ENCODE data around the gene CCDC85B.

CCDC85B gene

DNA sequence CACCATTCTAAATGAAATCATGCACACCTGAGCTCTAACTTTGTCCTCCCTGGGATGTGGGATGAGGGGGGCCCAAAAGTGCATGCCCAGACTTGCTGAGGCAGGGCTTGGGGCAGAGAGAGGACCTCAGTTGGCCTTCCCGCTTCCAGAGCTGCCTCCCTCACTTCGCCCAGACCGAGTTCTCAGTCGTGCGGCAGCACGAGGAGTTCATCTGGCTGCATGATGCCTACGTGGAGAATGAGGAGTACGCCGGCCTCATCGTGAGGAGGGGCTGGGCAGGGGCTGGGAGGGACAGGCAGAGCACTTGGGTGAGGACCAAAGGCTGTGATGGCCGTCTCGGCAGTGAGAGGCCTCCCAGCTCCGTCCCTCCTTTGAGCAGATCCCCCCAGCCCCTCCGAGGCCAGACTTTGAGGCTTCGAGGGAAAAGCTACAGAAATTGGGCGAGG lies 40.7 kb upstream of the CCDC85B start:
- TF ChIP-seq, protein P1, sequence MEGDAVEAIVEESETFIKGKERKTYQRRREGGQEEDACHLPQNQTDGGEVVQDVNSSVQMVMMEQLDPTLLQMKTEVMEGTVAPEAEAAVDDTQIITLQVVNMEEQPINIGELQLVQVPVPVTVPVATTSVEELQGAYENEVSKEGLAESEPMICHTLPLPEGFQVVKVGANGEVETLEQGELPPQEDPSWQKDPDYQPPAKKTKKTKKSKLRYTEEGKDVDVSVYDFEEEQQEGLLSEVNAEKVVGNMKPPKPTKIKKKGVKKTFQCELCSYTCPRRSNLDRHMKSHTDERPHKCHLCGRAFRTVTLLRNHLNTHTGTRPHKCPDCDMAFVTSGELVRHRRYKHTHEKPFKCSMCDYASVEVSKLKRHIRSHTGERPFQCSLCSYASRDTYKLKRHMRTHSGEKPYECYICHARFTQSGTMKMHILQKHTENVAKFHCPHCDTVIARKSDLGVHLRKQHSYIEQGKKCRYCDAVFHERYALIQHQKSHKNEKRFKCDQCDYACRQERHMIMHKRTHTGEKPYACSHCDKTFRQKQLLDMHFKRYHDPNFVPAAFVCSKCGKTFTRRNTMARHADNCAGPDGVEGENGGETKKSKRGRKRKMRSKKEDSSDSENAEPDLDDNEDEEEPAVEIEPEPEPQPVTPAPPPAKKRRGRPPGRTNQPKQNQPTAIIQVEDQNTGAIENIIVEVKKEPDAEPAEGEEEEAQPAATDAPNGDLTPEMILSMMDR (IDR thresholded peaks at IDR 0.05; ENCODE audit: low read depth, low read length) = no peak
- no peak overlapping the region for H3K4me3 ChIP-seq (ENCODE audit: low read depth, low read length)

DNA sequence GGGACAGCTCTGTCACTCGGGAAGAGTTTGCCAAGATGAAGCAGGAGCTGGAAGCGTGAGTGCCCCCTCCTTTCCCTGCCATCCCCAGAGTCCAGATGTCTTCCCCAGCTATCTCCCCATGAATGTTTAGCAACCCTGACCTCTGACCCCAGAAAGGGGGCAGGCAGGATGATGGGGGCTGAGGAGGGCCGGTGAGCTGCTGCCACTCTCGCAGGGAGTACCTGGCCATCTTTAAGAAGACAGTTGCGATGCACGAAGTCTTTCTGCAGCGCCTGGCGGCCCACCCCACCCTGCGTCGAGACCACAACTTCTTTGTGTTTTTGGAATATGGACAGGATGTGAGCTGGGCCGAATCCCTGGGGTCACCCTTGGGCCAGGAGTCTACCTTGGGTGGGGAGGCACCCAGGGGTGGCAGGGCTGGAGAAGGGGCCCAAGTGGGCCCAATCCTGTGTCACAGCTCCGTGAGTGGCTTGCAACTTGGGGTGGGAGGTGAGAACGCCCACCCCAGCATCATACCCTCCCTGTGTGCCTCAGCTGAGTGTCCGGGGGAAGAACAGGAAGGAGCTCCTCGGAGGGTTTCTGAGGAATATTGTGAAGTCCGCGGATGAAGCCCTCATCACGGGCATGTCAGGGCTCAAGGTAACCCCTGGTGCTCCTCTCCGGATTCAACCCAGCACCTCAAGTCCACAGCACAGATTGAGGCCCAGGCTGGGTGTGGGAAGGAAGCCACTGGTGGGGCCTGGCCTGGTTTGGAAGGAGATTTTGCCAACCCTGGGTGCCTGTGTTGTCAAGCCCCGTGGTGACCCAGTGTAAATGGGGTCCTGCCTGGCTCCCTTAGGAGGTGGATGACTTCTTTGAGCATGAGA lies 40.0 kb upstream of the CCDC85B start:
- TF ChIP-seq, protein P1 (IDR thresholded peaks at IDR 0.05; ENCODE audit: low read depth, low read length) = no peak
- no peak overlapping the region for H3K4me3 ChIP-seq (ENCODE audit: low read depth, low read length)

DNA sequence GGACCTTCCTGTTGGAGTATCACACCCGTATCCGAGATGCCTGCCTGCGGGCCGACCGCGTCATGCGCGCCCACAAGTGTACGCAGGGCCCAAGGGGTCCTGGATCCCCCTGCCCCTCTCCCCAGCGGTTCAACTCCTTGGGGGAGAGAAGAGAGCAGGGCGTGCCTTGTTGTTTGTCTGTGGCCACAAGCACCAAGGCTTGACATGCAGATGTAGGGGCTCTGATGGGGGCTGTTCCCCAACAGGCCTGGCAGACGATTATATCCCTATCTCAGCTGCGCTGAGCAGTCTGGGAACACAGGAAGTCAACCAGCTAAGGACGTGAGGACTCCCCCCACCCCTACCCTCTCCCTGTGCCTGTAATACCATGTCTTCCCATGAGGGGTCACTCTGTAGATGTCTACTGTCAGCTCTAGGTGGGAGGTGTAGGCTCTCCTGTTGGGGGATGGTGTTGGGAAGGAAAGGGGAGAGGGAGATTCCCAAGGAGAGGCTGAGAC lies 39.3 kb upstream of the CCDC85B start:
- TF ChIP-seq, protein P1 (IDR thresholded peaks at IDR 0.05; ENCODE audit: low read depth, low read length) = peak; percentile 58
- no peak overlapping the region for H3K4me3 ChIP-seq (ENCODE audit: low read depth, low read length)

DNA sequence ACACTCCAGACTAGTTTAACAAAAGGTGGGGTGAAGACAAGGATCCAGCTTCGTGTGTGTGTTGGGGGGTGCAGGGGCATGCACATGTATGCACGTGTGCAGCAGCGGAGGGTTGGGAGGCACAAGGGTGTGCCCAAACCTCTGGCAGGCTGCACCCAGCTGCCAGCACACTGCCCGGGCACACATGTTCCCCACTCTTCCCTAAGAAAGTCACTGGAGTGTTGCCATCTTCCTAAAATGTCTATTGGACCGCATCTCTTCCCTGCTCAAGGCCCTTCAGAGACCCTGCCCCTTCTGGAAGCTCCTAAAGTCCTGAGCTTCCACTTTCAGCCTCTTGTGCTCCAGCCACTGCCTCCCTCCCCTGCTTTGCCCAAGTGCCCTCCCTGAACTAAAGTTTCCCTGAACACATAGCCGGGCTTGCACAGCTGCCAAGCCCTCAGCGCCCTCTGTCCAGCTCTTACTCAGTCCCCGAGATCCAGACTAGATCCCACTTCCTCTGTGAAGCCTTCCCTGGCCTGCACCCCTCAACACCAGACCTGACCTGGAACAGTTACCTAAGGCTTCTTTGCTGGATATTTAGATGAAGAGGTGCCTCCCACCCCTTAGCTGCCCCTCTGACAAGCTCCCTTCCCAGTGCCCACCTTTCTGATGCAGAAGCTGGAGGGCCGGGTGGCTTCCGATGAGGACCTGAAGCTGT lies 38.5 kb upstream of the CCDC85B start:
- TF ChIP-seq, protein P1 (IDR thresholded peaks at IDR 0.05; ENCODE audit: low read depth, low read length) = no peak
- no peak overlapping the region for H3K4me3 ChIP-seq (ENCODE audit: low read depth, low read length)

DNA sequence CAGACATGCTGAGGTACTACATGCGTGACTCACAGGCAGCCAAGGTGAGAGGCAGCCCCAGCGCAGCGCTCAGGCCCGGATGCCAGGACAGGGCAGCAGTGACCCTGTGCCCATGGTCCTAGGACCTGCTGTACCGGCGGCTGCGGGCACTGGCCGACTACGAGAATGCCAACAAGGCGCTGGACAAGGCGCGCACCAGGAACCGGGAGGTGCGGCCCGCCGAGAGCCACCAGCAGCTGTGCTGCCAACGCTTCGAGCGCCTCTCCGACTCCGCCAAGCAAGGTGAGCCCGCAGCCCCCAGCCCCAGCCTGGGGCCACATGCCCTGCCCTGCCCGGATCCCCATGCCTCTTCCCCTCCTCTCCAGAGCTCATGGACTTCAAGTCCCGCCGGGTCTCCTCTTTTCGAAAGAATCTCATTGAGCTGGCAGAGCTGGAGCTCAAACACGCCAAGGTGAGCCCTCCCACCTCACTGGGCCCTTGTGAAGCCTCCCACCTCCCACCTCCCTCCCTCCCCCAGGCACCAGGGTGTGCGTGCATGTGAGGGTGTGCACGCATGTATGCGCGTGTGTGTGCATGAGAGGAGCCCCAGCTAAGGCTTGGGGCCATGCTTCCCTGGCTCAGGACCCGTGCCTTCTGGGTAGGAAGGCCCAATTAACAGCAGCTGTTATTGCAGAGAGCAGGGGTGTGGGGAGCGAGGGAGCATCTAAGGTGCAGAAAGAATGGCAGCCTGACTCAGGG lies 37.8 kb upstream of the CCDC85B start:
- no peak overlapping the region for H3K4me3 ChIP-seq (ENCODE audit: low read depth, low read length)
- TF ChIP-seq, protein P1 (IDR thresholded peaks at IDR 0.05; ENCODE audit: low read depth, low read length) = no peak

DNA sequence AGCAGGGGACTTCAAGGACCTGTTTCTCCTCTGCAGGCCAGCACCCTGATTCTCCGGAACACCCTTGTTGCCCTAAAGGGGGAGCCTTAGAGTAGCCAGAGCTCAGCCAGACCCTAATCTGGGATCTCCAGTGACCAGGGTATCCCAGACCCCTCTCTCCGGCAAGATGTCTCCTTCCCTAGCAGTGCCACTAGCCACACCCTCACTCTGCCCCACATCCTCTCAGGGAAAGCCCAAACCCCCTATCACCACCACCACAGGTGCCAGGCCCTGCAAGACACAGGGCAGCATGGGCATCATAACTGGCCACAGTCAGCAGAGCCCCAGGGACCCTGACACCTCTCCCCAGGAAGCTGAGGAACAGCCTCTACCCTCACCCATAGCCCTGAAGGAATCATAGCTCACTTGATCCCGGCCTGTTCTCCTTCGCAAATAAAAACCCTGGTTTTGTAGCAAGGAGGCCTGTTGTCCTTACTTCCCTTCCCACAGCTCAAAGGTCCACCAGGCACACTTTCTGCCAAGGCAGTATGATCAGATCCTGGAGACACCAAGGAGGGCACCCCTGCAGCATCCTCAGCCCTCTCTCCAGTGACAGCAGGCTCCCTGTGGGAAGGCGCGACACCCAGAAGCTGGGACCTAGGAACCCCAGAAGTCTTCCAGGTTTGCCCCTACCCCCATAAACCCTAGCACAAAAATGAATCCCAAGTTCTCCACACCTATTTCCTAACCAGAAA lies 37.1 kb upstream of the CCDC85B start:
- TF ChIP-seq, protein P1 (IDR thresholded peaks at IDR 0.05; ENCODE audit: low read depth, low read length) = no peak
- H3K4me3 ChIP-seq (ENCODE audit: low read depth, low read length) = no peak overlapping the region
